Fibroblast of pulmonary artery (primary cell): Measurements from ENCODE around the gene TGFBR2.
A peak's percentile ranks its signal among the peaks of the same experiment; 100 is the strongest.

ENCODE experiments used
- DNase-seq: peaks from one replicate; pipeline ENCODE4 v3.0.0-alpha.2; 2010; ENCODE audit warnings: low read depth
- H3K4me3 ChIP-seq: replicated peaks from 2 replicates; pipeline ENCODE4 v1.5.1; 2011; ENCODE audit warnings: low read depth, mild to moderate bottlenecking, control low read depth, low read length, moderate library complexity
- CTCF ChIP-seq: IDR thresholded peaks from 2 replicates; pipeline ENCODE4 v1.5.1; 2011; ENCODE audit warnings: mild to moderate bottlenecking, control low read depth, low read length, inconsistent platforms; ENCODE audit errors: missing control alignments

The TGFBR2 gene

GRCh38 chr3:30628901-30629590 is 22.6 kb downstream of the TGFBR2 start:
- peak; percentile 53 for DNase-seq
- no peak overlapping the region for H3K4me3 ChIP-seq
- peak; percentile 42 for TF ChIP-seq CTCF

- DNase-seq, result no peak
- no peak for TF ChIP-seq CTCF
- no peak overlapping the region for H3K4me3 ChIP-seq
Observed at GRCh38 chr3:30629746-30630145, 23.3 kb downstream of the TGFBR2 start.

DNA sequence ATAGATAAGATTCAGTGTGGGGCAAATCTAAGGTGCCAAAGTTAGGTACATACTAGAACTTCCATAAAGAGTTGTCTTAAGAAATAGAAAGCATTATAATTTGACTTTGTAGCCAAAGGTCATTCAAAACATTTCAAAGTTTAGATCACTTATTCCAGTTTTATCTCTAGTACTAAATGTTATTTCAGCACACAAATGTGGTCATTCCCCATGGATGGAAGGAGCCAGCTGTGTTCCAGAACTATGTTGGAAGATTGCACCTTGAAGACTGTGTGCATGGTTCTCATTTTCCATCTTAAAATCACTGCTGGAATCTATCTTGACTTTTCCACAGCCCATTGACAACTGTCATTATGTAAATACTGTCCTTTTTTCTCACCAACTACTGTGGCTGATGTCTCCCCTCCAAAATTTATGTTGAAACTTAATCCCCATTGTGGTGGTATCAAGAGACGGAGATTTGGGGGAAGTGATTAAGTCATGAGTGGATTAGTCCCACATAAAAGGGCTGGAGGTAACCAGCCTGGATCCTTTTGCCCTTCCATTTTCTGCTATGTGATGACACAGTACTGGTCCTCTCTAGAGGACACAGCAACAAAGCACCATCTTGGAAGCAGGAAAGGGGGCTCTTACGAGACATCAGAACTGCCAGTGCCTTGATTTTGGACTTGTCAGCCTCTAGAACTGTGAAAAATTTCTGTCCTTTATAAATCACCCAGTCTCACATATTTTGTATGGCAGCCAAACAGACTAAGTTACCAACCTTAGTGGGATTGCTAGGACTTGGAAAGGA is 24.0 kb downstream of the TGFBR2 start:
- no peak overlapping the region for H3K4me3 ChIP-seq
- DNase-seq, result no peak
- TF ChIP-seq CTCF, result no peak

- TF ChIP-seq CTCF, result no peak
- H3K4me3 ChIP-seq, result no peak overlapping the region
- DNase-seq, result peak; percentile 55
Observed at GRCh38 chr3:30631243-30631904, 25.0 kb downstream of the TGFBR2 start.

- no peak for TF ChIP-seq CTCF
- DNase-seq, result no peak
- no peak overlapping the region for H3K4me3 ChIP-seq
Observed at GRCh38 chr3:30632065-30632464, 25.7 kb downstream of the TGFBR2 start.

GRCh38 chr3:30632521-30632920 is 26.1 kb downstream of the TGFBR2 start:
- DNase-seq, result no peak
- no peak for TF ChIP-seq CTCF
- no peak overlapping the region for H3K4me3 ChIP-seq
